Hippocampal formation (tissue), 2 donors: Measurements from ENCODE around the gene CECR2.
A peak's percentile ranks its signal among the peaks of the same experiment; 100 is the strongest.

Experiments
- DNase-seq, 2 donors: peaks; one replicate each; lab custom pipeline; 2025; lab: John Stamatoyannopoulos, UW

CECR2 gene

GRCh38 chr22:17451316-17451715 lies 82.1 kb downstream of the CECR2 start:
- DNase-seq = no peak

GRCh38 chr22:17460895-17461294 lies 91.6 kb downstream of the CECR2 start:
- DNase-seq = no peak

- DNase-seq = no peak
Measured at GRCh38 chr22:17470880-17471500, 101.7 kb downstream of the CECR2 start.

- DNase-seq = no peak
Measured at GRCh38 chr22:17471886-17472535, 102.8 kb downstream of the CECR2 start.

- no peak for DNase-seq
Measured at GRCh38 chr22:17472932-17473331, 103.7 kb downstream of the CECR2 start.

GRCh38 chr22:17475318-17476230 lies 106.3 kb downstream of the CECR2 start:
- DNase-seq = no peak

- DNase-seq = no peak
Measured at GRCh38 chr22:17476838-17477237, 107.6 kb downstream of the CECR2 start.

GRCh38 chr22:17477391-17477833 lies 108.2 kb downstream of the CECR2 start:
- no peak for DNase-seq

GRCh38 chr22:17479135-17479534 lies 109.9 kb downstream of the CECR2 start:
- no peak for DNase-seq

- no peak for DNase-seq
Measured at GRCh38 chr22:17481424-17481823, 112.2 kb downstream of the CECR2 start.

- no peak for DNase-seq
Measured at GRCh38 chr22:17483688-17484372, 114.6 kb downstream of the CECR2 start.

GRCh38 chr22:17484608-17485007 lies 115.3 kb downstream of the CECR2 start:
- no peak for DNase-seq

GRCh38 chr22:17486313-17486712 lies 117.1 kb downstream of the CECR2 start:
- peak in 1 of 2 donors; percentile 24 for DNase-seq

- DNase-seq = no peak
Measured at GRCh38 chr22:17486719-17487118, 117.5 kb downstream of the CECR2 start.

GRCh38 chr22:17489101-17489500 lies 119.8 kb downstream of the CECR2 start:
- DNase-seq = no peak

- DNase-seq = no peak
Measured at GRCh38 chr22:17491090-17491640, 121.9 kb downstream of the CECR2 start.

GRCh38 chr22:17492247-17492646 lies 123.0 kb downstream of the CECR2 start:
- DNase-seq = peak in 1 of 2 donors; percentile 69

GRCh38 chr22:17493419-17493981 lies 124.2 kb downstream of the CECR2 start:
- no peak for DNase-seq

GRCh38 chr22:17496841-17497240 lies 127.6 kb downstream of the CECR2 start:
- no peak for DNase-seq

- DNase-seq = peak; percentile 4 to 87
Measured at GRCh38 chr22:17501679-17502285, 132.5 kb downstream of the CECR2 start.

- DNase-seq = no peak
Measured at GRCh38 chr22:17508110-17508509, 138.8 kb downstream of the CECR2 start.
